ENCODE results near the gene ZBTB32. TPM values are rescaled to one million over a fixed set of nuclear protein-coding genes. Genes with fewer than 3 reads are reported as not detected.

Gene ZBTB32
- total RNA-seq, 1 experiment from 2014 or later: not detected

DNA sequence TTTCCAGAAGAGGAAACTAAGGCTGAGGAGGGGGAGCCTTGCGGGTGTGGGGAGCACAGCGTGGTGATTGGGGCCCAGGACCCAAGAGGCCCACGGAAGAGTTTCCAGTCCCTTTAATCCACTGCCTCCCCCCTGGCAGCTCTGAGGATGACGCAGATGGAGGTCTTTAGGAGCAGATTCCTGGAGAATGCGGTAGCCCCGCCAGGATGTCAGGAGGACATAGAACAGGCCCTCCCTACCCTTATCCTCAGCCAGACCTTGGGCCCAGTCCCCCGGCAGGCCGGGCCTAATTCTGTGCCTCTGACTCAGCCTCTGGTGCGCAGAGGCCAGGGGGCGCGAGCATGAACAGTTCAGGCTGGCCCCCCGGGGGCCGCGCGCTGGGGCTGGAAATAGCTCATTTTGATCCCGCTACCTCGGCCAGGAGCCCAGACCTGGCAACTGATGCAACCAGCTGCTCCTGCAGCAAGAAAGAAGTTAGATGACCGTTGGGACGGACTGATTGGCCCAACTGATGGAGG lies 52.9 kb downstream of the ZBTB32 start:
- TF ChIP-seq CTCF (conservative IDR thresholded peaks at IDR 0.05; ENCODE audit: low read depth, low read length) (no peak), EZH2phosphoT487 (IDR thresholded peaks at IDR 0.05; ENCODE audit: borderline replicate concordance, low read length) (no peak), EZH2 (IDR thresholded peaks at IDR 0.05; ENCODE audit: low read length, unreplicated experiment) (no peak)
- peak; percentile 29 for DNase-seq
- intact Hi-C loops (cut with micrococcal nuclease): no loop called here

DNA sequence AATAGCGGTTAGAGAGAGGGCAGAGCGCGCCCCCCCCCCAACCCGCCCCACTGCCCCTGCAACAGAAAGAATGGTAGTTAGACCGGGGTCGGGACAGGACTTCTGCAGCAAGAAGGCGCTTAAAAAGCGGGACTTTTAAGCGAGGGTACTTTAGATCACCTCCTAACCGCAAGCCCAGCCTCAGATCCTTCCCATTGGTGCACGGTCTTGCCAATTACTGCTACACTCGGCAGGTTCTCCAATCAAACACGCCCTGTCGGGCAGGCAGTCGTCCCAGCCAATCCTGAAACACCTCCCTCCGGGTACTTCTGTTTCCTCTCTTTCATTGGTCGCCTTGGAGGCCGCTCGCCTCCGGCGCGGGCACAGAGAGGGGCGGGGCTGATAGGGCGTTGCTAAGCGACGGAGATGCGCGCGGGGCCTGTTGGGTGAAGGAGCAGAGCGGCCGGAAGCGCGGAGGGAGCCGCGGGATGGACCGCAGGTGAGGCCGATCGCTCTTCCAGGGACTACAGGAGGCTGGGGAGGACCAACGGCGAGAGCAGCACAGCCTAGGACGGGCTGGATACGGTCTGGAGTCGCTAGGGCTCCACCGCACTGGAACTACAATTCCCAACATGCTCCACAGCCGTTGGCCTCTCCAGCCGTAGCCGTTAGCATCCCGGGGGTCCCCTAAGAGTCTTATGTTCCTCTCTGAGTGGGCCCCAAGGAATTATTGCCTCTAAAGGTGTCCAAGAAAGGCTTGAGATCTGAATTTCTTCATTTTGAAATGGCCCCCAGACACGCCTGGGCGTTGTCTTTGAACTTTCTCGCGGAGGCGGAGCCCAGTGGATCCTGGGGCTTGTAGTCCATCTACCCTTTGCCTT lies 53.6 kb downstream of the ZBTB32 start, which contains the start of gene PROSER3:
Gene PROSER3, plus strand, starts transcription at position 428 of the 860 bp plus-strand sequence. Its CDS starts 40 bp downstream, at position 468.
- Histone ChIP-seq H3K9me3 (ENCODE audit: low read length) (no peaks in the 10 kb centered on the region), H2AFZ (ENCODE audit: low read length) (peak within 1 kb of the TSS; percentile 80), H3K4me2 (ENCODE audit: low read length) (peak within 1 kb of the TSS; percentile 88), H3K36me3 (ENCODE audit: low read depth, low read length) (no peaks in the 10 kb centered on the region), H4K20me1 (ENCODE audit: low read length) (no peaks in the 10 kb centered on the region), H3K79me2 (ENCODE audit: low read length) (peaks cover 15% of the 10 kb centered on the region), H3K9ac (ENCODE audit: low read length) (peak within 1 kb of the TSS; percentile 81), H3F3A (ENCODE audit: low read length, unreplicated experiment) (peaks cover 3% of the 10 kb centered on the region), H3K4me1 (ENCODE audit: insufficient read depth, low read length) (peaks cover 7% of the 10 kb centered on the region), H3K4me3 (ENCODE audit: low read length) (peak within 1 kb of the TSS; percentile 77), H3K27me3 (ENCODE audit: low read length) (no peaks in the 10 kb centered on the region), H3K9me2 (replicated peaks; ENCODE audit: low read length) (no peaks in the 10 kb centered on the region), H3K27ac (ENCODE audit: low read length) (peak within 1 kb of the TSS; percentile 60)
- peak; percentile 97 for DNase-seq
- ChIA-PET POLR2A (ENCODE audit: unreplicated experiment) (no interaction called here), CTCF (interaction anchor here (0.6 to 0.7 kb wide), 2 partner anchors 62 to 63 kb away, joined by 3 to 4 read pairs; no protein-coding TSS in a partner anchor)
- intact Hi-C loops (cut with micrococcal nuclease): no loop called here
- TSS peak; percentile 80 for BruUV-seq (replicated peaks)
- ATAC-seq: peak; percentile 95
- TF ChIP-seq EZH2phosphoT487 (IDR thresholded peaks at IDR 0.05; ENCODE audit: borderline replicate concordance, low read length): no peak
- TF ChIP-seq CTCF (conservative IDR thresholded peaks at IDR 0.05; ENCODE audit: low read depth, low read length): no peak
- no peak for TF ChIP-seq EZH2 (IDR thresholded peaks at IDR 0.05; ENCODE audit: low read length, unreplicated experiment)

More for the DNA sequence above, 52.9 kb downstream of the ZBTB32 start:
- TSS peak; percentile 55 for BruUV-seq (replicated peaks)
- Histone ChIP-seq H3K27ac (ENCODE audit: low read length) (0 out of 2 replicates have a peak overlapping the region, but pooled peaks have one; percentile 25), H4K20me1 (ENCODE audit: low read length) (no peaks in the 10 kb centered on the region), H2AFZ (ENCODE audit: low read length) (peak overlapping the region; percentile 72), H3K4me1 (ENCODE audit: insufficient read depth, low read length) (peaks cover 7% of the 10 kb centered on the region), H3F3A (ENCODE audit: low read length, unreplicated experiment) (peaks cover 3% of the 10 kb centered on the region), H3K36me3 (ENCODE audit: low read depth, low read length) (no peaks in the 10 kb centered on the region), H3K79me2 (ENCODE audit: low read length) (peaks cover 15% of the 10 kb centered on the region), H3K4me3 (ENCODE audit: low read length) (peak overlapping the region; percentile 77), H3K9me2 (replicated peaks; ENCODE audit: low read length) (no peaks in the 10 kb centered on the region), H3K9ac (ENCODE audit: low read length) (peak overlapping the region; percentile 40; the same call in 1 of the 2 replicates), H3K4me2 (ENCODE audit: low read length) (peak overlapping the region; percentile 88), H3K27me3 (ENCODE audit: low read length) (no peaks in the 10 kb centered on the region), H3K9me3 (ENCODE audit: low read length) (no peaks in the 10 kb centered on the region)
- ATAC-seq: peak; percentile 16
- CTCF ChIA-PET: interaction anchor here (0.6 to 0.7 kb wide), 2 partner anchors 63 kb away, joined by 3 to 4 read pairs; no protein-coding TSS in a partner anchor
- POLR2A ChIA-PET (ENCODE audit: unreplicated experiment): no interaction called here
